NCI-H146 treated with DMSO at 0.1 percent for 48 hours (cell line): ENCODE results near the gene SARS1.
"Not testable (repeated sequence)": the region's sequence is repeated elsewhere in the genome, so short reads cannot be mapped to it uniquely, and the experiment has no call there.

ENCODE experiments used
- DNase-seq: peaks from one replicate; lab custom pipeline; 2025; ENCODE audit not compliant: unreplicated experiment; lab: John Stamatoyannopoulos, UW

SARS1 gene

DNA sequence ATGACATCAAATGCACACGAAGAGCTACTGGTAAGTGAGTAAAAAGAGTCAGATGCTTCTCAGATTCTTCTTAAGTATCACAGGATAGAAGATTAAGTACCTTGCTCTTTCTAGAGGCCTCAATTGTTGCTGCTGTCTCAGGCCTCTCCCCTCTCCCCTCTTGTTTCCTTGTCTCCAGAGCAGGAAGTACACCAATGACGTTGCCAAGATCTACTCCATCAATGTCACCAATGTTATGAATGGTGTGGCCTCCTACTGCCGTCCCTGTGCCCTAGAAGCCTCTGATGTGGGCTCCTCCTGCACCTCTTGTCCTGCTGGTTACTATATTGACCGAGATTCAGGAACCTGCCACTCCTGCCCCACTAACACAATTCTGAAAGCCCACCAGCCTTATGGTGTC is 21.3 kb upstream of the SARS1 start:
- no peak for DNase-seq

- DNase-seq: peak; percentile 4
Measured at GRCh38 chr1:109193653-109194590, 19.8 kb upstream of the SARS1 start.

DNA sequence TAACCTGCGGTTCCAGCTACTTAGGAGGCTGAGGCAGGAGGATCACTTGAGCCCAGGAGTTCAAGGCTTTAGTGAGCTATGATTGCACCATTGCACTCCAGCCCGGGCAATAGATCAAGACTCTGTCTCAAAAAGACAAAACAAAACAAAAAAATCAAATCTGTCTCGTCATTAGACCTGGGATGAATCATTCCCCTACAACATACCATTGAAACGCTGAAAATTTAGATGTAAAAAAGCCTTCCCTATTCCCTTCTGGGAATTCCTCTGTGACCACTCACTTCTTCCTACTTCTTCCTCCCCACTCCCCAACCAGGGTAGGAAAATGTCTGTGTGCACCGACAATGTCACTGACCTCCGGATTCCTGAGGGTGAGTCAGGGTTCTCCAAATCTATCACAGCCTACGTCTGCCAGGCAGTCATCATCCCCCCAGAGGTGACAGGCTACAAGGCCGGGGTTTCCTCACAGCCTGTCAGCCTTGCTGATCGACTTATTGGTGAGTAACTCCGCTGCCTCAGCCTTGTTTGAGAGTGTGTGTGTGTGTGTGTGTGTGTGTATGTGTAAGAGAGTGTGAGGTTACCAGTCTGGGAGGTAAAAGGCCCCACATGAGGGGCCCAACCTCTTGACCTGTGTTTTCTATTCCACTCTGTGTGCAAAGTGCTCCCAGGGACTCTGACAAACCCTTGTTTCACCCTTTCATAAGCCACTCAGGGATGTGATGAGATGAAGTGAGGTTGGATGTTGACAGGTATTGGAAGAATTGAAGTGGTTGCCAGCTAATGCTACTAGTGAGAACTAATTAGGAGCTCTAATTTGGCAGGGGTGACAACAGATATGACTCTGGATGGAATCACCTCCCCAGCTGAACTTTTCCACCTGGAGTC is 16.3 kb upstream of the SARS1 start:
- no peak for DNase-seq

DNA sequence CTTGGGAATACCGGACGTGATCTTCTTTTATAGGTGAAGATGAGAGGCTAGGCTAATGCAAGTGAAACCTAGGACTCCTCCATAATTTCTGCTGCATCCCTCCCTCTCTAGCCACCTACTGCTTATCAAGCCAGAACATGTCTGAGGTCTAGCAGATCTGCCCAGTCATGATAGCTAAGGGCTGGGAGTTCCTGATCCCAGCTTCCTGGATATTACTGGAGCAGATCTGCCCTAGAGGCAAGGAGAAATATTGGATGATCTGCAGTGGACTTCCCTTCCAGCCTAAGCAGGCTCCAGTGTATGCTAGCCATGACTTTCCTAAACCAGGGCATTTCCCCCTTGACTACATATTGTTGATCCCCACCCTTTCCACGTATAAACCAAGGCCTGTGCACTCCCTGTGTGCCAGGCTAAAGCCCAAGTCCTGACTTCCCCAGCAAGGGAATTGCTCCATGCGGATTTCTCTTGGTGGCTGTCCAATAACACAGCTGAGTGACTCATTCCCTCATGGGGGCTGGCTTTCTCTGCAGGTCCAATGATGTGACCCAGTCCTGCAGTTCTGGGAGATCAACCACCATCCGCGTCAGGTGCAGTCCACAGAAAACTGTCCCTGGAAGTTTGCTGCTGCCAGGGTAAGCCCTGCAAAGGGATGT is 15.5 kb upstream of the SARS1 start:
- no peak for DNase-seq

GRCh38 chr1:109198745-109199144 is 15.0 kb upstream of the SARS1 start:
- DNase-seq: no peak

- DNase-seq: no peak
Measured at GRCh38 chr1:109199710-109200109, 14.0 kb upstream of the SARS1 start.

- DNase-seq: no peak
Measured at GRCh38 chr1:109201123-109201703, 12.5 kb upstream of the SARS1 start.

- DNase-seq: no peak
Measured at GRCh38 chr1:109204484-109204883, 9.2 kb upstream of the SARS1 start.

DNA sequence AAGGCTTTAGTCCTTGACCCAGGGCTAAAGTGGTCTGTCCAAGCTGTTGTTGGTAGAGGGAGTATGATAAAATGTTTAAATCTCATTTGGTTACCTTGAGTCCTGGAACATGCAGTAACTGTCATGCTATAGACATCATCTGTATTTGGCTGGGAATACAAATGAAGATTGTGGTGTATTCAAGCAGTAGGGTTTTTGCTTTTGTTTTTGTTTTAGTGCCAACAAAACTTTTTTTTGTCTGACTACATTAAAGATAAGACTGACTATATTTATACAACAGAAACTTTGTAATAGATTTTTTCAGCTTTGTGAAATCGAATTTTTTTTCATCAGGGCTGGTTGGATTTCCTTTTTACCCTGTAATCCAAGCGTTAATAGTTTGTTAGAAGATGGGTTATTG is 7.4 kb upstream of the SARS1 start:
- DNase-seq: no peak

- no peak for DNase-seq
Measured at GRCh38 chr1:109207467-109208103, 6.1 kb upstream of the SARS1 start.

GRCh38 chr1:109208394-109208793 is 5.3 kb upstream of the SARS1 start:
- no peak for DNase-seq

- DNase-seq: no peak
Measured at GRCh38 chr1:109208836-109209463, 4.8 kb upstream of the SARS1 start.

DNA sequence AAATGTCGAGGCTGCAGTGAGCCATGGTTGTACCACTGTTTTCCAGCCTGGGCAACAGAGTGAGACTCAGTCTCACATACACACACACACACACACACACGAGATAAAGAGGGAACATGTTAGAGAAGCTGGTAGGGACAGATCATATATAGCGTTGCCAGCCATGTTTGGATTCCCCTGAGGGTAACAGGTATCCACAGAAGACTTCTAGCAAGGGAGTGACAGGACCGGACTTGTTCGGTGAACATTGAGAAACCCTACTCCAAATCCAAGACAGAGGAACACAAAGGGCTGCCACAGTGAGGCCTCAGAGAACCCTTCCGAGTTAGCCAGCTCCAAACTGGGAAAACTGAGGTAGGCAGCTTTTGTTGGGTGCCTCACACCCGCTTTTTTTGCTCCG is 3.7 kb upstream of the SARS1 start:
- no peak for DNase-seq

DNA sequence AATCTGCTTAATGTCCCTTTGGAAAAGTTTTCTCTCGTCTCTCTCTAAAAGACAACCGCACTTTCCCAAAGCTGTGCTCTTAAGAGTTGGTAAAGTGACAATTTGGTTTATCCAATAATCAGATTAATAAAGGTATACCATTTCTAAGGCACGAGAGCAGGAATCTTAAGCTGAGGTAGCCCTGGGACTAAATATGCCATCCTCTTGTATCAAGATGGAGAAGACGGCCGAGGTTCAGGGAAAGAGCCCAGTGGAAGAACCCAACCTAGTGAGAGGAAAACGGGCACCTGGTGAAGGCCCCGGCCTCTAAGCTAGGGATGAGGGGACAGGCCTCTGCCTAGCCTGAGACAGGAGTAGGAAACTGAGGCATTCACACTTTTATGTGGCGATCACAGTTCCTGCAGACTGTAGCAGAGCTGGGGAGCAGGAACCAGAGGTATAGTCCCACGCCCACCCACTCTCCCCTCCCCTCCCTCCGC is 334 bp upstream of the SARS1 start:
- peak; percentile 76 for DNase-seq

DNA sequence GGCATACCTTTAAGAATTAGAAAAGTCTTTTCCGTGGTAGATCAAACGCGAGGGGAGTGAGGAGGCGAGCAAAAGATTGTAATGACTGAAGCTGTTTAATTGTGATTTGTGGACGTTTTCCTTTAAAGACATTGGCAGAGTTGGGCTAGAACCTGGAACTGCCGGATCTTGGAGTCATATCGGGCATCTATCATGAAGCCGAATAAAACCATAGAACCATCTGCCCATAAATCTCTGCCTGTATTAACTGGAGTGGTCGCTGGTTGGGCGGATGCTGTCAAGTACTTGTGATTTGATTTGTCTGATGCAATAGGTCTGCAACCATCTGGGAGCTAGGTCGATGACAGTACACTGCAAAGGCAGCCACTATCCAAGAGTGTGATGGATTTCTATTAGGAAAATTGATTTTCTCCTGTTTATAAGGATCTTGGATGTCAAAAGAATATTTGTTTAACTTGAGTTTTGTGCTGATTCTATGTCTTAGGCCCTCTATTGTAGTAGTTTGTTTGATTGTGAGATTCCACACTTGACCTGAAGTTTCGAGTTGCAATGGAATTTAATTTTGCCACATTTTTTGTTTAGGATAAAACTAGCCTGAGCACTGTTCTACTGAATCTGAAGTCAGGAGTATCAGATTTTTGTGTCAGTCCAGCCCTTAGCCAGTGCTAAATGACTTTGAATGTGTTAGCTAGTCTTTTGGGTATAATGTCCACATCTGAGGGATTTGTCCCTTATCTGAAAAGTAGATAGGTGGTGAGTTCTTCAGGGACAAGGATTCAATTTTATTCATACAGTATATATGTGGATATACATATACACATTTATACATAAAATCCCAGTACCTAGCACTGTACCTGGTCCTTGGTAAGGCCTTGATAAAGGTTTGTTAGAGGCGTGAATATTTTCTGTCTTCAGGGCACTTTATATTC is 1.2 kb downstream of the SARS1 start:
- peak; percentile 40 for DNase-seq

GRCh38 chr1:109216662-109217061 is 2.9 kb downstream of the SARS1 start:
- no peak for DNase-seq

DNA sequence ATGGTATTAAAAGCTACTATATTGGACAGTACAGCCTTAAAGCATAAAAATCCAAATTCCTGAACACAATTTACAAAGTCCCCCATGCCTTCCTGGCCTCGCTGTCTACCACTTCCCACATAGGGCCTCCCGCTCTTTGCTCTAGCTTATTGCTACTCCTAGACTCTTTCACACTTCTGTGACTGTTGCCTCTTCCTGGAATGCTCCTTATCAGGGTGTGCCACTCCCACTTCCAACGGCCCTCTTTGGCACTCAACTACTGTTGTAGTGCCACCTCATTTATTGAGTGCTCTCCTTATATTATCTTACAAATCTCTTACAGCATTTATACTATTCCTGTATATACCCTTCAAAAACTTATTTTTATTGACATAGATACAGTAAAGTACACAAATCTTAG is 4.8 kb downstream of the SARS1 start:
- no peak for DNase-seq

DNA sequence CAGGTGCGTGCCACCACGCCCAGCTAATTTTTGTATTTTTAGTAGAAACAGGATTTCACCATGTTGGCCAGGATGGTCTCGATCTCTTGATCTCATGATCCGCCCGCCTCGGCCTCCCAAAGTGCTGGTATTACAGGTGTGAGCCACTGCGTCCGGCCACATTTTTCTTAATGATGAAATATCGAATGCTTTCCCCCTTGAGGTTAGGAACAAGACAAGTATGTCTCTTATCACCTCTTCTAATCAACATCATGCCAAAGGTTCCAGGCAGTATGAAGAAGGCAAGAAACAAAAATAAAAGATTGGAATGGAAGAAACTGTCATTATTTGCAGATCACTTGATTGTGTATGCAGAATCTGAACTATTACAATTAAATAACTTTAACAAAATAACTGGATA is 7.5 kb downstream of the SARS1 start:
- DNase-seq: not testable (repeated sequence)

DNA sequence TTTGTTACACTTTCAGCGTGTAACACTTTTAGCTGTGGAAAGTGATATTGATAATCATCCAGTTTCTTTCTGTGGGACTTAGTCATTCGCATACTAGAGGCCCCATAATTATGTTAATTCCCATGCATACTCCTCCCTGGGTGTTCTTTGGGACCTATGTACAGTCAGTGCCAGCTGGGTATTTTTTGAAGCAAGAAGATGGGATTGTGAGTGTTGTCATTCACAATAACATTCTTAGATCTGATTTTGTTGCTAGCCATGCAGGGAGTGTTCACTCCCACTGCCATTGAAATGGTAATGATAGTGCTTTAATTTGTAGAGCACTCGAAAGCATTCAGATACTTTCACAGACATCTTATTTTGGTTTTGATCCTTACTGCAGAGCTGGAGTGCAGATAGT is 11.6 kb downstream of the SARS1 start:
- DNase-seq: no peak
